Neural cell (in vitro differentiated cells): Measurements from ENCODE around the gene SMC5. TPM values are rescaled to one million over a fixed set of nuclear protein-coding genes. Genes with fewer than 3 reads are reported as not detected.

ENCODE experiments used
- H2AFZ ChIP-seq: fragments of 200-600, 300-800 bp; sonication (generic), shearing (Covaris generic); 2 replicates; pipeline ENCODE4 v1.6.0; 2014; ENCODE audit warnings: low read depth, mild to moderate bottlenecking, antibody characterized with exemption, low read length, moderate library complexity
- H3F3A ChIP-seq: fragments of 200-600 bp; shearing (Covaris generic); 2 replicates; pipeline ENCODE4 v1.6.1; 2016; ENCODE audit warnings: mild to moderate bottlenecking, moderate library complexity, mixed read lengths, antibody characterized with exemption, low read length; ENCODE audit not compliant: insufficient read depth, poor library complexity, severe bottlenecking
- H3K27ac ChIP-seq: fragments of 200-600, 300-800 bp; sonication (generic), shearing (Covaris generic); 2 replicates; pipeline ENCODE4 v1.5.1; 2014; ENCODE audit warnings: mild to moderate bottlenecking, low read length, moderate library complexity
- H3K27me3 ChIP-seq: fragments of 300-800, 200-600 bp; sonication (generic), shearing (Covaris generic); 2 replicates; pipeline ENCODE4 v1.6.0; 2014; ENCODE audit warnings: mild to moderate bottlenecking, low read depth, low read length, moderate library complexity; ENCODE audit not compliant: insufficient read depth
- H3K36me3 ChIP-seq: fragments of 300-800, 200-600 bp; sonication (generic), shearing (Covaris generic); 2 replicates; pipeline ENCODE4 v1.5.1; 2014; ENCODE audit warnings: mild to moderate bottlenecking, antibody characterized with exemption, low read length, moderate library complexity; ENCODE audit not compliant: insufficient read depth
- H3K4me2 ChIP-seq: fragments of 300-800, 200-600 bp; sonication (generic), shearing (Covaris generic); 2 replicates; pipeline ENCODE4 v1.6.0; 2014; ENCODE audit warnings: mild to moderate bottlenecking, low read length
- H3K4me3 ChIP-seq: fragments of 300-800, 200-600 bp; sonication (generic), shearing (Covaris generic); 2 replicates; pipeline ENCODE4 v1.5.1; 2014; ENCODE audit warnings: mild to moderate bottlenecking, low read length, moderate library complexity
- H3K79me2 ChIP-seq: fragments of 200-600 bp; shearing (Covaris generic); replicated peaks from 2 replicates; pipeline ENCODE4 v1.6.0; 2014; ENCODE audit warnings: mild to moderate bottlenecking, low read length, moderate library complexity; ENCODE audit not compliant: insufficient read depth
- H3K9ac ChIP-seq: fragments of 300-800, 200-600 bp; sonication (generic), shearing (Covaris generic); 2 replicates; pipeline ENCODE4 v1.6.1; 2016; ENCODE audit warnings: mild to moderate bottlenecking, low read length, mixed read lengths
- H3K9me2 ChIP-seq: fragments of 200-600 bp; shearing (Covaris generic); 2 replicates; pipeline ENCODE4 v1.6.1; 2016; ENCODE audit warnings: mild to moderate bottlenecking, low read length, mixed read lengths; ENCODE audit not compliant: insufficient read depth
- H3K9me3 ChIP-seq: fragments of 200-600, 300-800 bp; sonication (generic), shearing (Covaris generic); 2 replicates; pipeline ENCODE4 v1.6.1; 2016; ENCODE audit warnings: mild to moderate bottlenecking, mixed run types, low read length, moderate library complexity, mixed read lengths
- H4K20me1 ChIP-seq: fragments of 200-600 bp; shearing (Covaris generic); 2 replicates; pipeline ENCODE4 v1.6.1; 2016; ENCODE audit warnings: mild to moderate bottlenecking, mixed run types; ENCODE audit not compliant: insufficient read depth
- EP300 ChIP-seq: fragments of 450-650 bp; conservative IDR thresholded peaks from 2 replicates; pipeline ENCODE4 v1.6.1; 2014; ENCODE audit warnings: antibody characterized with exemption, mild to moderate bottlenecking, moderate library complexity; ENCODE audit not compliant: poor library complexity, severe bottlenecking
- EZH2 ChIP-seq: fragments of 200-600, 300-800 bp; shearing (Covaris generic), sonication (generic); IDR thresholded peaks from 2 replicates; pipeline ENCODE4 v1.6.1; 2014; ENCODE audit warnings: antibody characterized with exemption, low read length, borderline replicate concordance, mild to moderate bottlenecking; ENCODE audit not compliant: insufficient read depth, poor library complexity, severe bottlenecking
- MXI1 ChIP-seq: fragments of 450-650 bp; conservative IDR thresholded peaks from 2 replicates; pipeline ENCODE4 v1.6.1; 2014; ENCODE audit warnings: antibody characterized with exemption, mild to moderate bottlenecking; ENCODE audit not compliant: poor library complexity, severe bottlenecking
- POLR2AphosphoS5 ChIP-seq: IDR thresholded peaks from 2 replicates; pipeline ENCODE4 v1.6.1; 2012
- RAD21 ChIP-seq: fragments of 450-650 bp; conservative IDR thresholded peaks from 2 replicates; pipeline ENCODE4 v1.6.1; 2014; ENCODE audit warnings: antibody characterized with exemption, mild to moderate bottlenecking, moderate library complexity
- SMC3 ChIP-seq: fragments of 450-650 bp; conservative IDR thresholded peaks from 2 replicates; pipeline ENCODE4 v1.6.1; 2014; ENCODE audit warnings: antibody characterized with exemption, mild to moderate bottlenecking, moderate library complexity; ENCODE audit not compliant: poor library complexity
- TAF1 ChIP-seq: IDR thresholded peaks from 2 replicates; pipeline ENCODE4 v1.6.1; 2012; ENCODE audit warnings: low read depth
- polyA plus RNA-seq: library from polyadenylated mRNA; depleted of rRNA; stranded (reverse); fragments of >200 nt; gene quantifications from 2 replicates; pipeline ENCODE4 v1.2.3, GENCODE V29; 2014
- TF ChIP-seq, protein P1 (sequence below): IDR thresholded peaks from 2 replicates; pipeline ENCODE4 v1.6.1; 2012; ENCODE audit warnings: borderline replicate concordance
- TF ChIP-seq, protein P2 (sequence below): fragments of 450-650 bp; IDR thresholded peaks from 2 replicates; pipeline ENCODE4 v1.5.1; 2014; ENCODE audit warnings: antibody characterized with exemption, mild to moderate bottlenecking, moderate library complexity; ENCODE audit not compliant: poor library complexity, severe bottlenecking

SMC5 gene
- polyA plus RNA-seq, 1 donor from 2014 or later = 37.2 TPM

DNA sequence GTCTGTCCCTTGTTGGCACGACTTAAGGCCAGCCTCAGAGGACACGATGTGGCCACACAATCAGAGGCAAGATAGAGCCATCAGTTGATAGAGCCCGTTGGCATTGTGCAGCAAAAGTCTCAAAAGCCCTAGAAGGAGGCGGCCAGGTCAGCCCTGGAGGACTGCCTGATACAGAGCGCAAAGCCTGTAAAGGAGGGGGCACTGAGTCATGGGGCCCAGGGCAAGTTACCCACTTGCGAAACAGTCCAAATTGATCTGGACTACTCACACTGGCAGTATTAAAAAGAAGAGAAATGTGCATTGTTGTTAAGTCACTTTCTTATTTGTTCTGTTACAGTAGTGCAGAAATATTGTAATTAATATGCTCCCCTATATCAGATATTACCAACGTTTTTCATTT, 104.2 kb downstream of the SMC5 start:
- H3K9ac ChIP-seq = no peak overlapping the region
- H3K4me2 ChIP-seq = no peak overlapping the region
- no peaks in the 10 kb centered on the region for H3K9me2 ChIP-seq
- no peaks in the 10 kb centered on the region for H4K20me1 ChIP-seq
- no peak overlapping the region for H2AFZ ChIP-seq
- H3K27ac ChIP-seq = no peak overlapping the region
- TF ChIP-seq, protein P1, sequence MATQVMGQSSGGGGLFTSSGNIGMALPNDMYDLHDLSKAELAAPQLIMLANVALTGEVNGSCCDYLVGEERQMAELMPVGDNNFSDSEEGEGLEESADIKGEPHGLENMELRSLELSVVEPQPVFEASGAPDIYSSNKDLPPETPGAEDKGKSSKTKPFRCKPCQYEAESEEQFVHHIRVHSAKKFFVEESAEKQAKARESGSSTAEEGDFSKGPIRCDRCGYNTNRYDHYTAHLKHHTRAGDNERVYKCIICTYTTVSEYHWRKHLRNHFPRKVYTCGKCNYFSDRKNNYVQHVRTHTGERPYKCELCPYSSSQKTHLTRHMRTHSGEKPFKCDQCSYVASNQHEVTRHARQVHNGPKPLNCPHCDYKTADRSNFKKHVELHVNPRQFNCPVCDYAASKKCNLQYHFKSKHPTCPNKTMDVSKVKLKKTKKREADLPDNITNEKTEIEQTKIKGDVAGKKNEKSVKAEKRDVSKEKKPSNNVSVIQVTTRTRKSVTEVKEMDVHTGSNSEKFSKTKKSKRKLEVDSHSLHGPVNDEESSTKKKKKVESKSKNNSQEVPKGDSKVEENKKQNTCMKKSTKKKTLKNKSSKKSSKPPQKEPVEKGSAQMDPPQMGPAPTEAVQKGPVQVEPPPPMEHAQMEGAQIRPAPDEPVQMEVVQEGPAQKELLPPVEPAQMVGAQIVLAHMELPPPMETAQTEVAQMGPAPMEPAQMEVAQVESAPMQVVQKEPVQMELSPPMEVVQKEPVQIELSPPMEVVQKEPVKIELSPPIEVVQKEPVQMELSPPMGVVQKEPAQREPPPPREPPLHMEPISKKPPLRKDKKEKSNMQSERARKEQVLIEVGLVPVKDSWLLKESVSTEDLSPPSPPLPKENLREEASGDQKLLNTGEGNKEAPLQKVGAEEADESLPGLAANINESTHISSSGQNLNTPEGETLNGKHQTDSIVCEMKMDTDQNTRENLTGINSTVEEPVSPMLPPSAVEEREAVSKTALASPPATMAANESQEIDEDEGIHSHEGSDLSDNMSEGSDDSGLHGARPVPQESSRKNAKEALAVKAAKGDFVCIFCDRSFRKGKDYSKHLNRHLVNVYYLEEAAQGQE = no peak
- TF ChIP-seq EZH2 = no peak
- TF ChIP-seq POLR2AphosphoS5 = no peak
- no peak for TF ChIP-seq RAD21
- no peak for TF ChIP-seq MXI1
- no peak for TF ChIP-seq TAF1
- TF ChIP-seq, protein P2, sequence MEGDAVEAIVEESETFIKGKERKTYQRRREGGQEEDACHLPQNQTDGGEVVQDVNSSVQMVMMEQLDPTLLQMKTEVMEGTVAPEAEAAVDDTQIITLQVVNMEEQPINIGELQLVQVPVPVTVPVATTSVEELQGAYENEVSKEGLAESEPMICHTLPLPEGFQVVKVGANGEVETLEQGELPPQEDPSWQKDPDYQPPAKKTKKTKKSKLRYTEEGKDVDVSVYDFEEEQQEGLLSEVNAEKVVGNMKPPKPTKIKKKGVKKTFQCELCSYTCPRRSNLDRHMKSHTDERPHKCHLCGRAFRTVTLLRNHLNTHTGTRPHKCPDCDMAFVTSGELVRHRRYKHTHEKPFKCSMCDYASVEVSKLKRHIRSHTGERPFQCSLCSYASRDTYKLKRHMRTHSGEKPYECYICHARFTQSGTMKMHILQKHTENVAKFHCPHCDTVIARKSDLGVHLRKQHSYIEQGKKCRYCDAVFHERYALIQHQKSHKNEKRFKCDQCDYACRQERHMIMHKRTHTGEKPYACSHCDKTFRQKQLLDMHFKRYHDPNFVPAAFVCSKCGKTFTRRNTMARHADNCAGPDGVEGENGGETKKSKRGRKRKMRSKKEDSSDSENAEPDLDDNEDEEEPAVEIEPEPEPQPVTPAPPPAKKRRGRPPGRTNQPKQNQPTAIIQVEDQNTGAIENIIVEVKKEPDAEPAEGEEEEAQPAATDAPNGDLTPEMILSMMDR = no peak
- no peak for TF ChIP-seq EP300
- TF ChIP-seq SMC3 = no peak
- no peak overlapping the region for H3K4me3 ChIP-seq
- no peaks in the 10 kb centered on the region for H3K79me2 ChIP-seq
- no peaks in the 10 kb centered on the region for H3K36me3 ChIP-seq
- H3K27me3 ChIP-seq = no peaks in the 10 kb centered on the region
- no peaks in the 10 kb centered on the region for H3F3A ChIP-seq
- H3K9me3 ChIP-seq = no peaks in the 10 kb centered on the region

DNA sequence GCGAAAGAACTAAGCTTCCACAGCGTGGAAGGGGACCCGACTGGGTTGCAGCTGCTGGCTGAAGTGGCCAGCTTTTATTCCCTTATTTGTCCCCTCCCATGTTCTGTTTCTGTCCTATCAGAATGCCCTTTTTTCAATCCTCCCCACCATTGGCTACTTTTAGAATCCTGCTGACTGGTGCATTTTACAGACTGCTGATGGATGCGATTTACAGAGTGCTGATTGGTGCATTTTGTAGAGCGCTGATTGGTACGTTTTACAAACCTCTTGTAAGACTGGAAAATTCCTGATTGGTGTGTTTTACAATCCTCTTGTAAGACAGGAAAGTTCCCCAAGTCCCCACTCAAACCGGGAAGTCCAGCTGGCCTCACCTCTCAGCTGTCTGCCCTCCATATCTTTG, 105.0 kb downstream of the SMC5 start:
- Histone ChIP-seq H3K27ac (no peak overlapping the region), H3F3A (no peaks in the 10 kb centered on the region), H3K9me3 (no peaks in the 10 kb centered on the region), H3K4me3 (no peak overlapping the region), H3K27me3 (no peaks in the 10 kb centered on the region), H3K79me2 (no peaks in the 10 kb centered on the region), H3K9ac (no peak overlapping the region), H4K20me1 (no peaks in the 10 kb centered on the region), H3K9me2 (no peaks in the 10 kb centered on the region), H3K4me2 (no peak overlapping the region), H2AFZ (no peak overlapping the region), H3K36me3 (no peaks in the 10 kb centered on the region)
- TF ChIP-seq POLR2AphosphoS5 = no peak
- no peak for TF ChIP-seq TAF1
- TF ChIP-seq, protein P2 = no peak
- TF ChIP-seq, protein P1 = no peak
- TF ChIP-seq SMC3 = no peak
- no peak for TF ChIP-seq MXI1
- TF ChIP-seq RAD21 = no peak
- TF ChIP-seq EP300 = no peak
- no peak for TF ChIP-seq EZH2
